HCT116 (cell line): ENCODE measurements around the gene PCDHA5. TPM values are rescaled to one million over a fixed set of nuclear protein-coding genes. Genes with fewer than 3 reads are reported as not detected.
A peak's percentile ranks its signal among the peaks of the same experiment; 100 is the strongest.
"Not testable (repeated sequence)": the region's sequence is repeated elsewhere in the genome, so short reads cannot be mapped to it uniquely, and the experiment has no call there.

Source experiments
- ATAC-seq: fragments of 200-7000 bp; cut with Tn5 transposase; 2 replicates; pipeline ENCODE4 v1.9.1; 2020; ENCODE audit warnings: mild to moderate bottlenecking, moderate library complexity
- BruUV-seq: library from RNA; stranded (reverse); fragments of 400-500 nt; replicated peaks from 2 replicates; lab custom pipeline; 2021; lab: Mats Ljungman, UMichigan
- CTCF ChIA-PET: fragments of 300-600 bp; sonication (Branson Sonifier 250); formaldehyde crosslinking; loops from one replicate; lab custom pipeline; 2021; ENCODE audit warnings: antibody characterized with exemption; lab: Charles Lee
- POLR2A ChIA-PET: fragments of 300-600, 350-600 bp; sonication (Branson Sonifier 250); formaldehyde crosslinking; loops from one replicate; lab custom pipeline; 2021; ENCODE audit warnings: antibody characterized with exemption; lab: Charles Lee
- RAD21 ChIA-PET, 2 experiments: fragments of 300-600 bp; sonication (Branson Sonifier 250); formaldehyde crosslinking; loops; one replicate each; lab custom pipeline; 2023; ENCODE audit warnings: low total read pairs in 2 of 2; ENCODE audit not compliant: uncharacterized antibody in 2 of 2, unreplicated experiment in 2 of 2, low non-redundant PET in 1 of 2; lab: Charles Lee
- DNase-seq: peaks from one replicate; pipeline ENCODE4 v3.0.0-alpha.2; 2010; ENCODE audit warnings: low read depth, low spot score
- H2AFZ ChIP-seq: fragments of 200-600 bp; shearing (Covaris generic), sonication (generic); 2 replicates; pipeline ENCODE4 v1.6.1; 2017; ENCODE audit warnings: low read depth, mixed run types, mixed read lengths, antibody characterized with exemption, low read length; ENCODE audit not compliant: poor library complexity, severe bottlenecking
- H3K27ac ChIP-seq: 2 replicates; pipeline ENCODE4 v1.5.1; 2012; ENCODE audit warnings: low read depth, low read length
- H3K27me3 ChIP-seq: fragments of 200-600 bp; sonication (generic); 2 replicates; pipeline ENCODE4 v1.6.1; 2016; ENCODE audit warnings: mixed run types, low read length, mixed read lengths; ENCODE audit not compliant: insufficient read depth
- H3K36me3 ChIP-seq, 2 experiments: fragments of 200-500 bp in 1 of 2; fragments of 200-600 bp in 1 of 2; sonication (Bioruptor generic) in 1 of 2; sonication (generic) in 1 of 2; 2 replicates each; pipeline versions ENCODE4 v1.5.1 to v1.6.1; 2014 to 2016; ENCODE audit warnings: low read length in 2 of 2, inconsistent platforms in 1 of 2, mixed read lengths in 1 of 2, mixed run types in 1 of 2; ENCODE audit not compliant: insufficient read depth in 2 of 2, control insufficient read depth in 1 of 2
- H3K4me1 ChIP-seq, 2 experiments: fragments of 200-600 bp in 1 of 2; sonication (generic) in 1 of 2; 2 replicates each; pipeline versions ENCODE4 v1.5.1 to v1.6.1; 2012 to 2017; ENCODE audit warnings: low read length in 2 of 2, inconsistent platforms in 1 of 2, mild to moderate bottlenecking in 1 of 2, mixed read lengths in 1 of 2, mixed run types in 1 of 2, moderate library complexity in 1 of 2; ENCODE audit not compliant: insufficient read depth in 2 of 2, control insufficient read depth in 1 of 2
- H3K4me2 ChIP-seq: fragments of 200-600 bp; sonication (generic); 2 replicates; pipeline ENCODE4 v1.6.1; 2017; ENCODE audit warnings: mixed run types, low read length, mixed read lengths
- H3K4me3 ChIP-seq, 2 experiments: fragments of 200-600 bp in 1 of 2; sonication (generic) in 1 of 2; replicated peaks in 1 of 2; 2 replicates each; pipeline ENCODE4 v1.5.1; 2011 to 2016; ENCODE audit warnings: low read length in 2 of 2, control low read depth in 1 of 2, low read depth in 1 of 2, mild to moderate bottlenecking in 1 of 2, mixed read lengths in 1 of 2, mixed run types in 1 of 2
- H3K79me2 ChIP-seq: fragments of 200-600 bp; sonication (generic); 2 replicates; pipeline ENCODE4 v1.6.1; 2017; ENCODE audit warnings: mild to moderate bottlenecking, mixed run types, low read length, moderate library complexity, mixed read lengths; ENCODE audit not compliant: insufficient read depth
- H3K9ac ChIP-seq: fragments of 200-600 bp; sonication (generic); 2 replicates; pipeline ENCODE4 v1.6.1; 2016; ENCODE audit warnings: low read length, mixed read lengths
- H3K9me2 ChIP-seq: fragments of 200-600 bp; sonication (generic), shearing (Covaris generic); 2 replicates; pipeline ENCODE4 v1.6.1; 2017; ENCODE audit warnings: mixed run types, mild to moderate bottlenecking, moderate library complexity; ENCODE audit not compliant: insufficient read depth
- H3K9me3 ChIP-seq, 2 experiments: fragments of 200-500 bp in 1 of 2; fragments of 200-600 bp in 1 of 2; sonication (Bioruptor generic) in 1 of 2; sonication (generic) in 1 of 2; 2 replicates each; pipeline ENCODE4 v1.6.1; 2014 to 2017; ENCODE audit warnings: low read length in 2 of 2, mixed read lengths in 2 of 2, inconsistent platforms in 1 of 2, low read depth in 1 of 2, mild to moderate bottlenecking in 1 of 2, mixed run types in 1 of 2, moderate library complexity in 1 of 2; ENCODE audit not compliant: control insufficient read depth in 1 of 2, insufficient read depth in 1 of 2
- H4K20me1 ChIP-seq: fragments of 200-600 bp; sonication (generic), shearing (Covaris generic); 2 replicates; pipeline ENCODE4 v1.6.1; 2017; ENCODE audit warnings: mixed run types, mild to moderate bottlenecking, moderate library complexity; ENCODE audit not compliant: insufficient read depth
- CTCF ChIP-seq, 3 experiments: fragments of 200-600 bp in 1 of 3; sonication (generic) in 1 of 3; IDR thresholded peaks in 2 of 3; conservative IDR thresholded peaks in 1 of 3; 2 replicates each; pipeline ENCODE4 v1.5.1; 2012 to 2017; ENCODE audit warnings: low read depth in 2 of 3, low read length in 2 of 3, antibody characterized with exemption in 1 of 3, borderline replicate concordance in 1 of 3, control low read depth in 1 of 3, mild to moderate bottlenecking in 1 of 3, mixed read lengths in 1 of 3, mixed run types in 1 of 3, moderate library complexity in 1 of 3; ENCODE audit not compliant: insufficient read depth in 1 of 3
- POLR2AphosphoS5 ChIP-seq: IDR thresholded peaks from 2 replicates; pipeline ENCODE4 v1.6.1; 2011; ENCODE audit warnings: mild to moderate bottlenecking, low read depth, low read length, moderate library complexity
- RAD21 ChIP-seq: IDR thresholded peaks from 2 replicates; pipeline ENCODE4 v1.6.1; 2012; ENCODE audit warnings: low read depth, mild to moderate bottlenecking
- intact Hi-C: fragments of 100-400 bp; cut with micrococcal nuclease; formaldehyde crosslinking; loops from 2 replicates; pipeline ENCODE4 v1.10.0; 2022
- total RNA-seq: library from RNA; stranded (reverse); gene quantifications from one replicate; pipeline ENCODE4 v1.2.1, GENCODE V29; 2021; ENCODE audit not compliant: unreplicated experiment

Gene PCDHA5
- total RNA-seq, 1 experiment from 2014 or later: not detected

GRCh38 chr5:140849831-140850634 is 28.6 kb downstream of the PCDHA5 start:
- H3K4me1 ChIP-seq, H3K27ac ChIP-seq, H3K9me3 ChIP-seq, BruUV-seq, H3K9ac ChIP-seq, H2AFZ ChIP-seq, H3K79me2 ChIP-seq, H3K27me3 ChIP-seq, H3K4me2 ChIP-seq, DNase-seq, POLR2A ChIA-PET, H4K20me1 ChIP-seq, H3K36me3 ChIP-seq, RAD21 ChIA-PET, H3K4me3 ChIP-seq, H3K9me2 ChIP-seq, ATAC-seq, CTCF ChIA-PET: not testable (repeated sequence)
- intact Hi-C loops: loop anchor here (10.0 kb wide), 1 partner anchor 715 kb away; no protein-coding TSS in a partner anchor

- no peaks in the 10 kb centered on the region for H3K9me2 ChIP-seq
- H3K9me3 ChIP-seq: no peaks in the 10 kb centered on the region
- intact Hi-C loops: loop anchor here (1.0 to 10.0 kb wide), 2 partner anchors 185 to 709 kb away; no protein-coding TSS in a partner anchor
- TF ChIP-seq POLR2AphosphoS5: no peak
- TF ChIP-seq RAD21: peak; percentile 68
- TF ChIP-seq CTCF (IDR thresholded peaks at IDR 0.05 in 2 of 3, conservative IDR thresholded peaks at IDR 0.05 in 1 of 3; ENCODE audit: borderline replicate concordance in 1 of 3, insufficient read depth in 1 of 3, low read depth in 2 of 3, low read length in 2 of 3): peak; percentile 29 to 52 (median 43); a peak in 3 of 6 replicates
- H4K20me1 ChIP-seq: no peaks in the 10 kb centered on the region
- ATAC-seq: no peak
- DNase-seq: peak; percentile 42
- no peaks in the 10 kb centered on the region for H3K4me1 ChIP-seq
- H3K9ac ChIP-seq: no peak within 1 kb of the TSS
- no peaks in the 10 kb centered on the region for H3K36me3 ChIP-seq
- H3K4me3 ChIP-seq: no peak within 1 kb of the TSS
- no peaks in the 10 kb centered on the region for H3K79me2 ChIP-seq
- no peak within 1 kb of the TSS for H3K27ac ChIP-seq
- H2AFZ ChIP-seq: peak within 1 kb of the TSS; percentile 58
- RAD21 ChIA-PET: no interaction called here
- POLR2A ChIA-PET: no interaction called here
- no TSS peak for BruUV-seq
- CTCF ChIA-PET: interaction anchor here (1.1 to 1.3 kb wide), 4 partner anchors 9 to 708 kb away, joined by 3 to 9 read pairs (median 4); no protein-coding TSS in a partner anchor
- H3K27me3 ChIP-seq: no peaks in the 10 kb centered on the region
- no peak within 1 kb of the TSS for H3K4me2 ChIP-seq
Observed at GRCh38 chr5:140855772-140856674, 34.6 kb downstream of the PCDHA5 start, which contains the start of gene PCDHA10. Gene PCDHA10 (plus strand): TSS chr5:140855897. CDS start chr5:140856049, 152 bp downstream.
